ENCODE results near the gene IL1RN. TPM values are rescaled to one million over a fixed set of nuclear protein-coding genes. Genes with fewer than 3 reads are reported as not detected.

Gene IL1RN
- total and polyA plus RNA-seq, 2 of the 13 experiments (the other 11 are each of a cell fraction or from before 2014, with no cell fraction given) = 21.2 to 101 TPM

DNA sequence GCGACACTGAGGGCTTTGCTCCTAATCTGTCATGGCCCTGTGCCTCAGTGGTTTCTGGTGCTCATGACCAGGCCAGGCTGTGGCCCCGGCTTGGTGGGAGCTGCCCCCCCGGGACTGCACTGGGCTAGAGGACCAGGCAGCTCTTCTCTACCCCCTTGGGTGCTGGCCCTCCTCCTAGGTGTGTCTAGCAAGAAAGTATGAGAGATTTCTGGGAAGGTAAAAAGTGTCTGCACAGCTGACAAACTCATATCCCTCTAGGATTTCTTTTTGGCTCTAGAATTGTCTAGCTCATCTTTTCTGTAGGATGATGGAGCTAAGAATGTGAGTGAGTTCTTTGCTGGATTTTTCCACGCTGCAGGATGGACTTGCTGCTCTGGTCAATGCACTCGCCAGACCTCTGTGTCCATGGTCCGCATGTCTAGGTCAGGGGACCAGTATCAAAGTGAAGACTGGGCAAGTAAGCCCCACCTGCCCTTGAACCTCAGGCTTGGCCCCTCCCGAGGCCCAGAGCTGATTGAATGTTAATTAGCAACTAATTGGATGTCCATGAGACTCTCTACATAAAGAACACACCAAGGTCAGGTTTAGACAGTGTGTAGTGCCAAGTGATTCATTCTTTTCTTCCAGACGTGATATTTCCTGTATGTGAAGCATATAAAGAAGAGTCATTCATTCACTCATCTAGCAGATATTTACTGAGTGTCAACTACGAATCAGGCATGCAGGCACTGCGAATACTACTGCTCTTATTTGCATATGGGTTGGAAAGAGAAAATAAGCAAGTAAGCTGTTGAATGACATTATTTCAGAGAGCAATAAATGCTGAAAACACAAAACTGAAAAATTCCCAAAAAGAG, 30.7 kb downstream of the IL1RN start:
- ChIA-PET POLR2A (interaction anchor here (0.7 to 5.3 kb wide), 9 partner anchors 8 to 41 kb away, joined by 3 to 103 read pairs (median 29); partner anchors contain the start of gene PSD4), CTCF (ENCODE audit: low intra/inter-chr PET ratio, low total read pairs) (no interaction called here)
- no peaks in the 10 kb centered on the region for H4K20me1 ChIP-seq (ENCODE audit: insufficient read depth, low read length)
- ATAC-seq (peak; percentile 9), DNase-seq (ENCODE audit: low spot score) (no peak), FAIRE-seq (no peak)
- peak overlapping the region; percentile 74 for H3K9ac ChIP-seq (ENCODE audit: insufficient read depth, low read depth, low read length)
- intact Hi-C loops (cut with micrococcal nuclease; ENCODE audit: unreplicated experiment) (loop anchor here (1.0 to 2.0 kb wide), 3 partner anchors 19 to 41 kb away; no protein-coding TSS in a partner anchor), in situ Hi-C loops (cut with HindIII; ENCODE audit: extremely low pct_ligation_motif_present, low pct_unique_long_range_greater_than_20kb) (no loop called here)
- BruUV-seq (replicated peaks) = no TSS peak
- H3K27ac ChIP-seq (ENCODE audit: extremely low read length, insufficient read depth, low read length) = peak overlapping the region; percentile 51
- WGBS (ENCODE audit: low lambda C conversion rate) = 22% methylated on average over 9 of the region's 10 CpGs
- H3K79me2 ChIP-seq (ENCODE audit: insufficient read depth, low read length) = no peaks in the 10 kb centered on the region
- H3K4me3 ChIP-seq (replicated peaks in 1 of 3; ENCODE audit: insufficient read depth in 1 of 3, low read depth in 2 of 3, low read length in 3 of 3) = peak overlapping the region; percentile 56 to 82 (median 69)
- H3K9me3 ChIP-seq (ENCODE audit: low read length) = no peaks in the 10 kb centered on the region
- peak overlapping the region; percentile 96 for H3K4me2 ChIP-seq (ENCODE audit: low read depth, low read length)
- peaks cover 43% of the 10 kb centered on the region for H3K4me1 ChIP-seq (ENCODE audit: insufficient read depth, low read length)
- H3K27me3 ChIP-seq (ENCODE audit: control insufficient read depth in 1 of 2, insufficient read depth in 2 of 2, low read length in 2 of 2) = no peaks in the 10 kb centered on the region; a peak in 1 of 5 replicates
- H2AFZ ChIP-seq (ENCODE audit: low read length) = no peak overlapping the region
- H3K36me3 ChIP-seq (replicated peaks in 1 of 2; ENCODE audit: control insufficient read depth in 1 of 2, insufficient read depth in 2 of 2, low read length in 2 of 2) = no peaks in the 10 kb centered on the region
- TF ChIP-seq ZNF496 (CRISPR knock-in tag; IDR thresholded peaks at IDR 0.05; ENCODE audit: insufficient replicate concordance) (no peak), IRX3 (CRISPR knock-in tag; IDR thresholded peaks at IDR 0.05; ENCODE audit: borderline replicate concordance, low read depth) (no peak), AGO1 (IDR thresholded peaks at IDR 0.05; ENCODE audit: low read depth, low read length, poor library complexity, severe bottlenecking) (peak; percentile 33), ZNF580 (CRISPR knock-in tag; IDR thresholded peaks at IDR 0.05; ENCODE audit: borderline replicate concordance, low read depth) (no peak), ZNF138 (CRISPR knock-in tag; IDR thresholded peaks at IDR 0.05; ENCODE audit: low read depth) (0 out of 2 replicates have a peak, but pooled peaks have one; percentile 35), SIX1 (CRISPR knock-in tag; IDR thresholded peaks at IDR 0.05; ENCODE audit: borderline replicate concordance) (no peak), ASH2L (IDR thresholded peaks at IDR 0.05; ENCODE audit: insufficient read length, low read depth, low read length) (no peak), TAF1 (CRISPR knock-in tag; IDR thresholded peaks at IDR 0.05) (no peak)
- TF ChIP-seq, protein P1, sequence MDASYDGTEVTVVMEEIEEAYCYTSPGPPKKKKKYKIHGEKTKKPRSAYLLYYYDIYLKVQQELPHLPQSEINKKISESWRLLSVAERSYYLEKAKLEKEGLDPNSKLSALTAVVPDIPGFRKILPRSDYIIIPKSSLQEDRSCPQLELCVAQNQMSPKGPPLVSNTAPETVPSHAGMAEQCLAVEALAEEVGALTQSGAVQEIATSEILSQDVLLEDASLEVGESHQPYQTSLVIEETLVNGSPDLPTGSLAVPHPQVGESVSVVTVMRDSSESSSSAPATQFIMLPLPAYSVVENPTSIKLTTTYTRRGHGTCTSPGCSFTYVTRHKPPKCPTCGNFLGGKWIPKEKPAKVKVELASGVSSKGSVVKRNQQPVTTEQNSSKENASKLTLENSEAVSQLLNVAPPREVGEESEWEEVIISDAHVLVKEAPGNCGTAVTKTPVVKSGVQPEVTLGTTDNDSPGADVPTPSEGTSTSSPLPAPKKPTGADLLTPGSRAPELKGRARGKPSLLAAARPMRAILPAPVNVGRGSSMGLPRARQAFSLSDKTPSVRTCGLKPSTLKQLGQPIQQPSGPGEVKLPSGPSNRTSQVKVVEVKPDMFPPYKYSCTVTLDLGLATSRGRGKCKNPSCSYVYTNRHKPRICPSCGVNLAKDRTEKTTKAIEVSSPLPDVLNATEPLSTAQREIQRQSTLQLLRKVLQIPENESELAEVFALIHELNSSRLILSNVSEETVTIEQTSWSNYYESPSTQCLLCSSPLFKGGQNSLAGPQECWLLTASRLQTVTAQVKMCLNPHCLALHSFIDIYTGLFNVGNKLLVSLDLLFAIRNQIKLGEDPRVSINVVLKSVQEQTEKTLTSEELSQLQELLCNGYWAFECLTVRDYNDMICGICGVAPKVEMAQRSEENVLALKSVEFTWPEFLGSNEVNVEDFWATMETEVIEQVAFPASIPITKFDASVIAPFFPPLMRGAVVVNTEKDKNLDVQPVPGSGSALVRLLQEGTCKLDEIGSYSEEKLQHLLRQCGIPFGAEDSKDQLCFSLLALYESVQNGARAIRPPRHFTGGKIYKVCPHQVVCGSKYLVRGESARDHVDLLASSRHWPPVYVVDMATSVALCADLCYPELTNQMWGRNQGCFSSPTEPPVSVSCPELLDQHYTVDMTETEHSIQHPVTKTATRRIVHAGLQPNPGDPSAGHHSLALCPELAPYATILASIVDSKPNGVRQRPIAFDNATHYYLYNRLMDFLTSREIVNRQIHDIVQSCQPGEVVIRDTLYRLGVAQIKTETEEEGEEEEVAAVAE (CRISPR knock-in tag; IDR thresholded peaks at IDR 0.05; ENCODE audit: borderline replicate concordance) = no peak
- TF ChIP-seq, protein P2, sequence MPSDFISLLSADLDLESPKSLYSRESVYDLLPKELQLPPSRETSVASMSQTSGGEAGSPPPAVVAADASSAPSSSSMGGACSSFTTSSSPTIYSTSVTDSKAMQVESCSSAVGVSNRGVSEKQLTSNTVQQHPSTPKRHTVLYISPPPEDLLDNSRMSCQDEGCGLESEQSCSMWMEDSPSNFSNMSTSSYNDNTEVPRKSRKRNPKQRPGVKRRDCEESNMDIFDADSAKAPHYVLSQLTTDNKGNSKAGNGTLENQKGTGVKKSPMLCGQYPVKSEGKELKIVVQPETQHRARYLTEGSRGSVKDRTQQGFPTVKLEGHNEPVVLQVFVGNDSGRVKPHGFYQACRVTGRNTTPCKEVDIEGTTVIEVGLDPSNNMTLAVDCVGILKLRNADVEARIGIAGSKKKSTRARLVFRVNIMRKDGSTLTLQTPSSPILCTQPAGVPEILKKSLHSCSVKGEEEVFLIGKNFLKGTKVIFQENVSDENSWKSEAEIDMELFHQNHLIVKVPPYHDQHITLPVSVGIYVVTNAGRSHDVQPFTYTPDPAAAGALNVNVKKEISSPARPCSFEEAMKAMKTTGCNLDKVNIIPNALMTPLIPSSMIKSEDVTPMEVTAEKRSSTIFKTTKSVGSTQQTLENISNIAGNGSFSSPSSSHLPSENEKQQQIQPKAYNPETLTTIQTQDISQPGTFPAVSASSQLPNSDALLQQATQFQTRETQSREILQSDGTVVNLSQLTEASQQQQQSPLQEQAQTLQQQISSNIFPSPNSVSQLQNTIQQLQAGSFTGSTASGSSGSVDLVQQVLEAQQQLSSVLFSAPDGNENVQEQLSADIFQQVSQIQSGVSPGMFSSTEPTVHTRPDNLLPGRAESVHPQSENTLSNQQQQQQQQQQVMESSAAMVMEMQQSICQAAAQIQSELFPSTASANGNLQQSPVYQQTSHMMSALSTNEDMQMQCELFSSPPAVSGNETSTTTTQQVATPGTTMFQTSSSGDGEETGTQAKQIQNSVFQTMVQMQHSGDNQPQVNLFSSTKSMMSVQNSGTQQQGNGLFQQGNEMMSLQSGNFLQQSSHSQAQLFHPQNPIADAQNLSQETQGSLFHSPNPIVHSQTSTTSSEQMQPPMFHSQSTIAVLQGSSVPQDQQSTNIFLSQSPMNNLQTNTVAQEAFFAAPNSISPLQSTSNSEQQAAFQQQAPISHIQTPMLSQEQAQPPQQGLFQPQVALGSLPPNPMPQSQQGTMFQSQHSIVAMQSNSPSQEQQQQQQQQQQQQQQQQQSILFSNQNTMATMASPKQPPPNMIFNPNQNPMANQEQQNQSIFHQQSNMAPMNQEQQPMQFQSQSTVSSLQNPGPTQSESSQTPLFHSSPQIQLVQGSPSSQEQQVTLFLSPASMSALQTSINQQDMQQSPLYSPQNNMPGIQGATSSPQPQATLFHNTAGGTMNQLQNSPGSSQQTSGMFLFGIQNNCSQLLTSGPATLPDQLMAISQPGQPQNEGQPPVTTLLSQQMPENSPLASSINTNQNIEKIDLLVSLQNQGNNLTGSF (CRISPR knock-in tag; IDR thresholded peaks at IDR 0.05) = 0 out of 2 replicates have a peak, but pooled peaks have one; percentile 48
- TF ChIP-seq, protein P3, sequence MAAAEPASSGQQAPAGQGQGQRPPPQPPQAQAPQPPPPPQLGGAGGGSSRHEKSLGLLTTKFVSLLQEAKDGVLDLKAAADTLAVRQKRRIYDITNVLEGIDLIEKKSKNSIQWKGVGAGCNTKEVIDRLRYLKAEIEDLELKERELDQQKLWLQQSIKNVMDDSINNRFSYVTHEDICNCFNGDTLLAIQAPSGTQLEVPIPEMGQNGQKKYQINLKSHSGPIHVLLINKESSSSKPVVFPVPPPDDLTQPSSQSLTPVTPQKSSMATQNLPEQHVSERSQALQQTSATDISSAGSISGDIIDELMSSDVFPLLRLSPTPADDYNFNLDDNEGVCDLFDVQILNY (CRISPR knock-in tag; conservative IDR thresholded peaks at IDR 0.05) = no peak
